Liver (tissue), 9 donors: ENCODE data around the gene FUCA1. TPM values are rescaled to one million over a fixed set of nuclear protein-coding genes. Genes with fewer than 3 reads are reported as not detected.

Source experiments
- DNase-seq: peaks from one replicate; pipeline ENCODE4 v3.0.0-alpha.2; 2017; ENCODE audit warnings: low spot score
- H3K27ac ChIP-seq, 2 donors: one replicate each; pipeline ENCODE4 v1.7.0; 2013; ENCODE audit warnings: inconsistent platforms in 2 of 2, low read length in 2 of 2, control low read depth in 1 of 2, low read depth in 1 of 2, mild to moderate bottlenecking in 1 of 2
- H3K27me3 ChIP-seq, 4 donors: one replicate each; pipeline versions ENCODE4 v1.6.1 to v1.7.0; 2013; ENCODE audit warnings: low read length in 3 of 4, inconsistent platforms in 1 of 4, mild to moderate bottlenecking in 1 of 4, moderate library complexity in 1 of 4; ENCODE audit not compliant: control insufficient read depth in 4 of 4, insufficient read depth in 4 of 4
- H3K36me3 ChIP-seq, 4 donors: one replicate each; pipeline versions ENCODE4 v1.6.1 to v1.7.0; 2013; ENCODE audit warnings: low read length in 3 of 4, mild to moderate bottlenecking in 3 of 4, low read depth in 1 of 4, moderate library complexity in 1 of 4; ENCODE audit not compliant: control insufficient read depth in 4 of 4, insufficient read depth in 3 of 4
- H3K4me1 ChIP-seq, 4 donors: one replicate each; pipeline versions ENCODE4 v1.6.1 to v1.7.0; 2013; ENCODE audit warnings: low read length in 3 of 4, mild to moderate bottlenecking in 3 of 4, moderate library complexity in 1 of 4; ENCODE audit not compliant: control insufficient read depth in 4 of 4, insufficient read depth in 4 of 4
- H3K4me3 ChIP-seq, 3 donors: one replicate each; pipeline versions ENCODE4 v1.6.1 to v1.7.0; 2013; ENCODE audit warnings: low read length in 3 of 3, control low read depth in 1 of 3, low read depth in 1 of 3, mild to moderate bottlenecking in 1 of 3
- H3K9ac ChIP-seq, 2 donors: one replicate each; pipeline ENCODE4 v1.7.0; 2013; ENCODE audit warnings: low read length in 2 of 2, mild to moderate bottlenecking in 2 of 2, moderate library complexity in 2 of 2, control low read depth in 1 of 2, low read depth in 1 of 2
- H3K9me3 ChIP-seq, 4 donors: one replicate each; pipeline versions ENCODE4 v1.6.1 to v1.7.0; 2013; ENCODE audit warnings: low read length in 3 of 4; ENCODE audit not compliant: control insufficient read depth in 4 of 4
- EGR1 ChIP-seq, 2 donors: IDR thresholded peaks; 2 replicates each; pipeline ENCODE4 v1.6.1; 2016 to 2018; ENCODE audit warnings: antibody characterized with exemption in 2 of 2, low read depth in 2 of 2
- FOXA1 ChIP-seq: IDR thresholded peaks from 2 replicates; pipeline ENCODE4 v1.6.1; 2016; ENCODE audit warnings: antibody characterized with exemption
- GABPA ChIP-seq, 2 donors: IDR thresholded peaks in 1 of 2; conservative IDR thresholded peaks in 1 of 2; 2 replicates each; pipeline ENCODE4 v1.6.1; 2016; ENCODE audit warnings: antibody characterized with exemption in 2 of 2, mild to moderate bottlenecking in 1 of 2, moderate library complexity in 1 of 2
- HNF4A ChIP-seq, 2 donors: conservative IDR thresholded peaks; 2 replicates each; pipeline ENCODE4 v1.6.1; 2016; ENCODE audit warnings: antibody characterized with exemption in 2 of 2, mild to moderate bottlenecking in 2 of 2
- HNF4G ChIP-seq: IDR thresholded peaks from 2 replicates; pipeline ENCODE4 v1.6.1; 2016; ENCODE audit warnings: antibody characterized with exemption
- JUND ChIP-seq, 2 donors: IDR thresholded peaks; 2 replicates each; pipeline ENCODE4 v1.6.1; 2016; ENCODE audit warnings: antibody characterized with exemption in 2 of 2
- NR2F2 ChIP-seq: IDR thresholded peaks from 2 replicates; pipeline ENCODE4 v1.6.1; 2016; ENCODE audit warnings: antibody characterized with exemption
- RAD21 ChIP-seq, 2 donors: IDR thresholded peaks; 2 replicates each; pipeline ENCODE4 v1.6.1; 2016; ENCODE audit warnings: antibody characterized with exemption in 2 of 2, mild to moderate bottlenecking in 2 of 2
- RXRA ChIP-seq, 2 donors: IDR thresholded peaks; 2 replicates each; pipeline ENCODE4 v1.6.1; 2017 to 2018; ENCODE audit warnings: antibody characterized with exemption in 2 of 2, mild to moderate bottlenecking in 1 of 2
- SP1 ChIP-seq: IDR thresholded peaks from 2 replicates; pipeline ENCODE4 v1.6.1; 2018; ENCODE audit warnings: antibody characterized with exemption, mild to moderate bottlenecking
- TAF1 ChIP-seq: conservative IDR thresholded peaks from 2 replicates; pipeline ENCODE4 v1.6.1; 2016; ENCODE audit warnings: antibody characterized with exemption, mild to moderate bottlenecking
- YY1 ChIP-seq: IDR thresholded peaks from 2 replicates; pipeline ENCODE4 v1.6.1; 2016; ENCODE audit warnings: antibody characterized with exemption, mild to moderate bottlenecking
- WGBS: extraction: QIAGEN DNeasy Blood & Tissue Kit; methylation state at CpG from one replicate; pipeline ENCODE4 v1.1.7; 2013; 5-methylcytosine and 5-hydroxymethylcytosine counted together
- polyA plus RNA-seq, 2 donors: library from polyadenylated mRNA; stranded (reverse) in 1 of 2; unstranded in 1 of 2; fragments of 200-250 nt in 1 of 2; fragments of >200 nt in 1 of 2; fragmentation: Nextera tagmentation in 1 of 2; extraction: Ambion mirVana in 1 of 2; gene quantifications; one replicate each; pipeline versions ENCODE4 v1.2.1 to v1.2.3, GENCODE V29; 2013 to 2015
- total RNA-seq, 2 donors: library from RNA; depleted of rRNA; stranded (reverse); fragments of >200 nt; gene quantifications; one replicate each; pipeline ENCODE4 v1.2.3, GENCODE V29; 2014
- TF ChIP-seq, protein P1 (sequence below): IDR thresholded peaks from 2 replicates; pipeline ENCODE4 v1.6.1; 2016; ENCODE audit warnings: antibody characterized with exemption, mild to moderate bottlenecking
- TF ChIP-seq, protein P2 (sequence below): IDR thresholded peaks from 2 replicates; pipeline ENCODE4 v1.6.1; 2016; ENCODE audit warnings: antibody characterized with exemption
- TF ChIP-seq, protein P3 (sequence below): IDR thresholded peaks from 2 replicates; pipeline ENCODE4 v1.6.1; 2016; ENCODE audit warnings: antibody characterized with exemption
- TF ChIP-seq, protein P4 (sequence below): fragments of 150-350 bp; IDR thresholded peaks from 2 replicates; pipeline ENCODE4 v1.5.1; 2017; ENCODE audit warnings: improper control_type of control experiment, low read depth, low read length; ENCODE audit not compliant: missing input control
- TF ChIP-seq, protein P5 (sequence below): IDR thresholded peaks from 2 replicates; pipeline ENCODE4 v1.6.1; 2016; ENCODE audit warnings: antibody characterized with exemption
- donor health status: healthy.
- donor health status: healthy.
- donor health status: healthy.
- donor health status: healthy.
- donor health status: healthy.

FUCA1 gene
- total and polyA plus RNA-seq, 4 donors = 33.8 to 58.0 (median 44.7) TPM

DNA sequence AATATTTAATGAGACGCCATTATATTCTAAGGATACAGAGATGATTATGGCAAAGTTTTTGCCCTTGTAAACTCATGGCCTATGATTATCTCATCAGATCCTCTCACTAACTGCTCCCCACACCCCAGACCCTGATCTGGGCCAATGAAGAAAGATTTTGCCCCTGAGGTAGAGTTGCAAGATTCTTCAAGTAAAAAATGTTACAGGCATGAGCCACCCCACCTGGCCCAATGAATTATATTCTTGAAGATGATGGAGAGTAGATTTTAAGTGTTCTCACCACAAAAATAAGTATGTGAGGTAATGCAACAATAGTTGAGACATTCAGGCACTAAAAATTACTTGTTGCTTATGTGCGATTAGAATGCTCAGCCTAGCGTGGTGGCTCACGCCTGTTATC is 46.8 kb upstream of the FUCA1 start:
- no peaks in the 10 kb centered on the region for H3K36me3 ChIP-seq
- TF ChIP-seq NR2F2 = no peak
- TF ChIP-seq TAF1 = no peak
- no peak for TF ChIP-seq JUND (IDR thresholded peaks at IDR 0.05)
- TF ChIP-seq HNF4G = no peak
- no peak for TF ChIP-seq FOXA1
- TF ChIP-seq RAD21 (IDR thresholded peaks at IDR 0.05) = no peak
- no peak for TF ChIP-seq EGR1 (IDR thresholded peaks at IDR 0.05; ENCODE audit: low read depth in 2 of 2)
- no peak for TF ChIP-seq HNF4A (conservative IDR thresholded peaks at IDR 0.05)
- TF ChIP-seq, protein P1, sequence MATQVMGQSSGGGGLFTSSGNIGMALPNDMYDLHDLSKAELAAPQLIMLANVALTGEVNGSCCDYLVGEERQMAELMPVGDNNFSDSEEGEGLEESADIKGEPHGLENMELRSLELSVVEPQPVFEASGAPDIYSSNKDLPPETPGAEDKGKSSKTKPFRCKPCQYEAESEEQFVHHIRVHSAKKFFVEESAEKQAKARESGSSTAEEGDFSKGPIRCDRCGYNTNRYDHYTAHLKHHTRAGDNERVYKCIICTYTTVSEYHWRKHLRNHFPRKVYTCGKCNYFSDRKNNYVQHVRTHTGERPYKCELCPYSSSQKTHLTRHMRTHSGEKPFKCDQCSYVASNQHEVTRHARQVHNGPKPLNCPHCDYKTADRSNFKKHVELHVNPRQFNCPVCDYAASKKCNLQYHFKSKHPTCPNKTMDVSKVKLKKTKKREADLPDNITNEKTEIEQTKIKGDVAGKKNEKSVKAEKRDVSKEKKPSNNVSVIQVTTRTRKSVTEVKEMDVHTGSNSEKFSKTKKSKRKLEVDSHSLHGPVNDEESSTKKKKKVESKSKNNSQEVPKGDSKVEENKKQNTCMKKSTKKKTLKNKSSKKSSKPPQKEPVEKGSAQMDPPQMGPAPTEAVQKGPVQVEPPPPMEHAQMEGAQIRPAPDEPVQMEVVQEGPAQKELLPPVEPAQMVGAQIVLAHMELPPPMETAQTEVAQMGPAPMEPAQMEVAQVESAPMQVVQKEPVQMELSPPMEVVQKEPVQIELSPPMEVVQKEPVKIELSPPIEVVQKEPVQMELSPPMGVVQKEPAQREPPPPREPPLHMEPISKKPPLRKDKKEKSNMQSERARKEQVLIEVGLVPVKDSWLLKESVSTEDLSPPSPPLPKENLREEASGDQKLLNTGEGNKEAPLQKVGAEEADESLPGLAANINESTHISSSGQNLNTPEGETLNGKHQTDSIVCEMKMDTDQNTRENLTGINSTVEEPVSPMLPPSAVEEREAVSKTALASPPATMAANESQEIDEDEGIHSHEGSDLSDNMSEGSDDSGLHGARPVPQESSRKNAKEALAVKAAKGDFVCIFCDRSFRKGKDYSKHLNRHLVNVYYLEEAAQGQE = no peak
- TF ChIP-seq, protein P2, sequence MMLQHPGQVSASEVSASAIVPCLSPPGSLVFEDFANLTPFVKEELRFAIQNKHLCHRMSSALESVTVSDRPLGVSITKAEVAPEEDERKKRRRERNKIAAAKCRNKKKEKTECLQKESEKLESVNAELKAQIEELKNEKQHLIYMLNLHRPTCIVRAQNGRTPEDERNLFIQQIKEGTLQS = no peak
- no peak for TF ChIP-seq YY1
- no peak for TF ChIP-seq SP1
- TF ChIP-seq, protein P3, sequence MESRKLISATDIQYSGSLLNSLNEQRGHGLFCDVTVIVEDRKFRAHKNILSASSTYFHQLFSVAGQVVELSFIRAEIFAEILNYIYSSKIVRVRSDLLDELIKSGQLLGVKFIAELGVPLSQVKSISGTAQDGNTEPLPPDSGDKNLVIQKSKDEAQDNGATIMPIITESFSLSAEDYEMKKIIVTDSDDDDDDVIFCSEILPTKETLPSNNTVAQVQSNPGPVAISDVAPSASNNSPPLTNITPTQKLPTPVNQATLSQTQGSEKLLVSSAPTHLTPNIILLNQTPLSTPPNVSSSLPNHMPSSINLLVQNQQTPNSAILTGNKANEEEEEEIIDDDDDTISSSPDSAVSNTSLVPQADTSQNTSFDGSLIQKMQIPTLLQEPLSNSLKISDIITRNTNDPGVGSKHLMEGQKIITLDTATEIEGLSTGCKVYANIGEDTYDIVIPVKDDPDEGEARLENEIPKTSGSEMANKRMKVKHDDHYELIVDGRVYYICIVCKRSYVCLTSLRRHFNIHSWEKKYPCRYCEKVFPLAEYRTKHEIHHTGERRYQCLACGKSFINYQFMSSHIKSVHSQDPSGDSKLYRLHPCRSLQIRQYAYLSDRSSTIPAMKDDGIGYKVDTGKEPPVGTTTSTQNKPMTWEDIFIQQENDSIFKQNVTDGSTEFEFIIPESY = no peak
- no peak for TF ChIP-seq GABPA (IDR thresholded peaks at IDR 0.05 in 1 of 2, conservative IDR thresholded peaks at IDR 0.05 in 1 of 2)
- TF ChIP-seq, protein P4, sequence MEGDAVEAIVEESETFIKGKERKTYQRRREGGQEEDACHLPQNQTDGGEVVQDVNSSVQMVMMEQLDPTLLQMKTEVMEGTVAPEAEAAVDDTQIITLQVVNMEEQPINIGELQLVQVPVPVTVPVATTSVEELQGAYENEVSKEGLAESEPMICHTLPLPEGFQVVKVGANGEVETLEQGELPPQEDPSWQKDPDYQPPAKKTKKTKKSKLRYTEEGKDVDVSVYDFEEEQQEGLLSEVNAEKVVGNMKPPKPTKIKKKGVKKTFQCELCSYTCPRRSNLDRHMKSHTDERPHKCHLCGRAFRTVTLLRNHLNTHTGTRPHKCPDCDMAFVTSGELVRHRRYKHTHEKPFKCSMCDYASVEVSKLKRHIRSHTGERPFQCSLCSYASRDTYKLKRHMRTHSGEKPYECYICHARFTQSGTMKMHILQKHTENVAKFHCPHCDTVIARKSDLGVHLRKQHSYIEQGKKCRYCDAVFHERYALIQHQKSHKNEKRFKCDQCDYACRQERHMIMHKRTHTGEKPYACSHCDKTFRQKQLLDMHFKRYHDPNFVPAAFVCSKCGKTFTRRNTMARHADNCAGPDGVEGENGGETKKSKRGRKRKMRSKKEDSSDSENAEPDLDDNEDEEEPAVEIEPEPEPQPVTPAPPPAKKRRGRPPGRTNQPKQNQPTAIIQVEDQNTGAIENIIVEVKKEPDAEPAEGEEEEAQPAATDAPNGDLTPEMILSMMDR = no peak
- no peak for TF ChIP-seq RXRA (IDR thresholded peaks at IDR 0.05)
- peaks cover 0 to 11% (median 2%) of the 10 kb centered on the region in 4 donors for H3K4me1 ChIP-seq
- no peak for DNase-seq
- 99% methylated on average over 4 of the region's 4 CpGs for WGBS
- no peak overlapping the region for H3K4me3 ChIP-seq
- H3K27me3 ChIP-seq = no peaks in the 10 kb centered on the region
- H3K27ac ChIP-seq = no peak overlapping the region
- no peak overlapping the region for H3K9ac ChIP-seq
- H3K9me3 ChIP-seq = no peaks in the 10 kb centered on the region

GRCh38 chr1:23913212-23913880 is 45.3 kb upstream of the FUCA1 start, which contains the start of gene CNR2:
TSS of gene CNR2 (minus strand) at chr1:23913362. CDS start at chr1:23875617, 37,745 bp downstream.
- Histone ChIP-seq H3K4me3 (no peak within 1 kb of the TSS), H3K27me3 (no peaks in the 10 kb centered on the region), H3K9me3 (no peaks in the 10 kb centered on the region), H3K36me3 (no peaks in the 10 kb centered on the region), H3K9ac (no peak within 1 kb of the TSS), H3K4me1 (peaks cover 0 to 10% (median 0%) of the 10 kb centered on the region in 4 donors), H3K27ac (no peak within 1 kb of the TSS)
- no peak for DNase-seq
- WGBS = 53% methylated on average over 7 of the region's 7 CpGs
- no peak for TF ChIP-seq TAF1
- TF ChIP-seq, protein P5, sequence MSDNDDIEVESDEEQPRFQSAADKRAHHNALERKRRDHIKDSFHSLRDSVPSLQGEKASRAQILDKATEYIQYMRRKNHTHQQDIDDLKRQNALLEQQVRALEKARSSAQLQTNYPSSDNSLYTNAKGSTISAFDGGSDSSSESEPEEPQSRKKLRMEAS = no peak
- no peak for TF ChIP-seq NR2F2
- TF ChIP-seq, protein P1 = no peak
- TF ChIP-seq, protein P3 = no peak
- TF ChIP-seq SP1 = no peak
- TF ChIP-seq GABPA (IDR thresholded peaks at IDR 0.05 in 1 of 2, conservative IDR thresholded peaks at IDR 0.05 in 1 of 2) = no peak
- no peak for TF ChIP-seq HNF4G
- no peak for TF ChIP-seq JUND (IDR thresholded peaks at IDR 0.05)
